K562 (cell line): ENCODE data around the gene LAMTOR5. TPM values are rescaled to one million over a fixed set of nuclear protein-coding genes. Genes with fewer than 3 reads are reported as not detected.
A peak's percentile ranks its signal among the peaks of the same experiment; 100 is the strongest.

Source experiments
- EP300 ChIP-seq: IDR thresholded peaks from 2 replicates; pipeline ENCODE4 v1.6.1; 2012; ENCODE audit warnings: low read length, improper control_type of control experiment
- JUNB ChIP-seq: fragments of 450-650 bp; formaldehyde crosslinking; conservative IDR thresholded peaks from 2 replicates; pipeline ENCODE4 v1.4.0; 2020; ENCODE audit warnings: mild to moderate bottlenecking
- L3MBTL2 ChIP-seq: fragments of 450-650 bp; IDR thresholded peaks from 2 replicates; pipeline ENCODE4 v1.6.1; 2016; ENCODE audit warnings: mild to moderate bottlenecking, moderate library complexity
- MYC ChIP-seq, 2 experiments: fragments of 250-450 bp in 1 of 2; sonication (Bioruptor Pico) in 1 of 2; IDR thresholded peaks; 2 replicates each; pipeline versions ENCODE4 v1.5.1 to v1.6.1; 2012 to 2021; ENCODE audit warnings: low read depth in 2 of 2, borderline replicate concordance in 1 of 2, improper control_type of control experiment in 1 of 2, low read length in 1 of 2, mild to moderate bottlenecking in 1 of 2, moderate library complexity in 1 of 2
- NELFE ChIP-seq: IDR thresholded peaks from 2 replicates; pipeline ENCODE4 v1.6.1; 2011; ENCODE audit warnings: mild to moderate bottlenecking; ENCODE audit not compliant: insufficient read depth, insufficient read length
- XRCC5 ChIP-seq: fragments of 200-400 bp; formaldehyde crosslinking; IDR thresholded peaks from 2 replicates; pipeline ENCODE4 v1.6.1; 2017; ENCODE audit warnings: low read depth, mild to moderate bottlenecking, low read length
- ZFP1 ChIP-seq: fragments of 450-650 bp; formaldehyde crosslinking; IDR thresholded peaks from 2 replicates; pipeline ENCODE4 v1.4.0; 2020; ENCODE audit warnings: mild to moderate bottlenecking, mixed read lengths
- ZNF695 ChIP-seq: fragments of 450-650 bp; formaldehyde crosslinking; IDR thresholded peaks from 2 replicates; pipeline ENCODE4 v1.4.0; 2020; ENCODE audit warnings: mild to moderate bottlenecking, moderate library complexity
- ZNF766 ChIP-seq: fragments of 200-800 bp; sonication (Bioruptor generic); conservative IDR thresholded peaks from 2 replicates; pipeline ENCODE4 v1.6.1; 2016; ENCODE audit warnings: missing genetic modification characterization, missing compliant biosample characterization
- polyA plus RNA-seq, 8 experiments: library from polyadenylated mRNA; depleted of rRNA in 4 of 8; stranded (reverse) in 5 of 8; unstranded in 3 of 8; fragments of >200 nt; fragmentation: Nextera tagmentation in 2 of 8; fragmentation: Illumina TruSeq in 1 of 8; extraction: Ambion mirVana in 2 of 8; extraction: Trizol in 1 of 8; gene quantifications; 2 replicates each; pipeline versions ENCODE4 v1.2.1 to v1.2.3, GENCODE V29; 2011 to 2014; ENCODE audit warnings: inconsistent platforms in 1 of 8, missing spikeins in 1 of 8
- total RNA-seq, 7 experiments: library from RNA; depleted of rRNA in 6 of 7; stranded (reverse); fragments of >200 nt in 6 of 7; fragmentation: Illumina TruSeq in 2 of 7; extraction: Trizol in 2 of 7; gene quantifications; 2 replicates each; pipeline versions ENCODE4 v1.2.1 to v1.2.3, GENCODE V29; 2011 to 2021; ENCODE audit warnings: low replicate concordance in 1 of 7
- TF ChIP-seq, protein P1 (sequence below): fragments of 450-650 bp; formaldehyde crosslinking; IDR thresholded peaks from 2 replicates; pipeline ENCODE4 v1.4.0; 2020; ENCODE audit warnings: mild to moderate bottlenecking, mixed read lengths
- TF ChIP-seq, protein P2 (sequence below): sonication (generic); formaldehyde crosslinking; IDR thresholded peaks from 2 replicates; pipeline ENCODE4 v1.8.0; 2022; ENCODE audit warnings: mild to moderate bottlenecking, missing genetic modification reagents
- TF ChIP-seq, protein P3 (sequence below): fragments of 250-450 bp; sonication (Bioruptor Pico); IDR thresholded peaks from 2 replicates; pipeline ENCODE4 v1.5.0; 2021; ENCODE audit warnings: mild to moderate bottlenecking, borderline replicate concordance
- TF ChIP-seq, protein P4 (sequence below): fragments of 250-450 bp; sonication (Bioruptor Pico); IDR thresholded peaks from 2 replicates; pipeline ENCODE4 v1.4.0; 2020
- TF ChIP-seq, protein P5 (sequence below): sonication (generic); formaldehyde crosslinking; IDR thresholded peaks from 2 replicates; pipeline ENCODE4 v1.4.0; 2020; ENCODE audit warnings: mild to moderate bottlenecking, missing genetic modification reagents
- TF ChIP-seq, protein P6 (sequence below), 2 experiments: fragments of 150-350 bp in 1 of 2; IDR thresholded peaks; 2 replicates each; pipeline ENCODE4 v1.6.1; 2012 to 2016; ENCODE audit warnings: low read depth in 2 of 2, low read length in 2 of 2, mild to moderate bottlenecking in 1 of 2, moderate library complexity in 1 of 2

Gene LAMTOR5
- total and polyA plus RNA-seq, 9 of the 15 experiments (the other 6 are each of a cell fraction or from before 2014, with no cell fraction given): 118 to 712 (median 241) TPM

DNA sequence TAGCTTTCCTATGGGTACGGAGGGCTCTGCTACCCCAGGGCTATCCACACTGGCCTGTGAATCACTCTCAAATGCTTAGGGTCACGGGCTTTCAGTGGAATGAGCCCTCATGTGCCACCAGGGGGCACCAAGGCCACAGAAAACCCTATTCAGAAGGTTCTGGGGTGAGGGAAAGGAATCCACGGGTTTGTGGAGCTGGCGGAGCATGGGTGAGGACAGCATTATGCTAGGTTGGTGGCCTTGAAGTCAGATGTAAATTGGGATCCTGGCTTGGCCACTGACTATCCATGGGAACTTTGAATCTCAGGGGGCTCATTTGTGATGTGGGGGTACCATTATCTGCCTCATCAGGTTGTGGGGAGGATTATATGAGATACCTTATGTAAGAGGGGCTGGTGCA lies 5.1 kb upstream of the LAMTOR5 start (continued):
- TF ChIP-seq, protein P1, sequence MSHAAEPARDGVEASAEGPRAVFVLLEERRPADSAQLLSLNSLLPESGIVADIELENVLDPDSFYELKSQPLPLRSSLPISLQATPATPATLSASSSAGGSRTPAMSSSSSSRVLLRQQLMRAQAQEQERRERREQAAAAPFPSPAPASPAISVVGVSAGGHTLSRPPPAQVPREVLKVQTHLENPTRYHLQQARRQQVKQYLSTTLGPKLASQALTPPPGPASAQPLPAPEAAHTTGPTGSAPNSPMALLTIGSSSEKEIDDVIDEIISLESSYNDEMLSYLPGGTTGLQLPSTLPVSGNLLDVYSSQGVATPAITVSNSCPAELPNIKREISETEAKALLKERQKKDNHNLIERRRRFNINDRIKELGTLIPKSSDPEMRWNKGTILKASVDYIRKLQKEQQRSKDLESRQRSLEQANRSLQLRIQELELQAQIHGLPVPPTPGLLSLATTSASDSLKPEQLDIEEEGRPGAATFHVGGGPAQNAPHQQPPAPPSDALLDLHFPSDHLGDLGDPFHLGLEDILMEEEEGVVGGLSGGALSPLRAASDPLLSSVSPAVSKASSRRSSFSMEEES: no peak
- TF ChIP-seq, protein P2, sequence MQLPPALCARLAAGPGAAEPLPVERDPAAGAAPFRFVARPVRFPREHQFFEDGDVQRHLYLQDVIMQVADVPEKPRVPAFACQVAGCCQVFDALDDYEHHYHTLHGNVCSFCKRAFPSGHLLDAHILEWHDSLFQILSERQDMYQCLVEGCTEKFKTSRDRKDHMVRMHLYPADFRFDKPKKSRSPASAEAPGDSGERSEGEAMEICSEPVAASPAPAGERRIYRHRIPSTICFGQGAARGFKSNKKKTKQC (CRISPR knock-in tag): no peak
- TF ChIP-seq XRCC5 (peak; percentile 95), NELFE (no peak), ZFP1 (CRISPR knock-in tag) (no peak), MYC (IDR thresholded peaks at IDR 0.05; ENCODE audit: low read depth, low read length) (peak; percentile 29; the same call in 1 of the 2 replicates), MYC (CRISPR knock-in tag; IDR thresholded peaks at IDR 0.05; ENCODE audit: borderline replicate concordance, low read depth) (no peak), ZNF695 (CRISPR knock-in tag) (no peak), EP300 (peak; percentile 21; the same call in 1 of the 2 replicates), L3MBTL2 (peak; percentile 80), JUNB (CRISPR knock-in tag) (no peak), ZNF766 (CRISPR knock-in tag) (peak; percentile 71)
- TF ChIP-seq, protein P3, sequence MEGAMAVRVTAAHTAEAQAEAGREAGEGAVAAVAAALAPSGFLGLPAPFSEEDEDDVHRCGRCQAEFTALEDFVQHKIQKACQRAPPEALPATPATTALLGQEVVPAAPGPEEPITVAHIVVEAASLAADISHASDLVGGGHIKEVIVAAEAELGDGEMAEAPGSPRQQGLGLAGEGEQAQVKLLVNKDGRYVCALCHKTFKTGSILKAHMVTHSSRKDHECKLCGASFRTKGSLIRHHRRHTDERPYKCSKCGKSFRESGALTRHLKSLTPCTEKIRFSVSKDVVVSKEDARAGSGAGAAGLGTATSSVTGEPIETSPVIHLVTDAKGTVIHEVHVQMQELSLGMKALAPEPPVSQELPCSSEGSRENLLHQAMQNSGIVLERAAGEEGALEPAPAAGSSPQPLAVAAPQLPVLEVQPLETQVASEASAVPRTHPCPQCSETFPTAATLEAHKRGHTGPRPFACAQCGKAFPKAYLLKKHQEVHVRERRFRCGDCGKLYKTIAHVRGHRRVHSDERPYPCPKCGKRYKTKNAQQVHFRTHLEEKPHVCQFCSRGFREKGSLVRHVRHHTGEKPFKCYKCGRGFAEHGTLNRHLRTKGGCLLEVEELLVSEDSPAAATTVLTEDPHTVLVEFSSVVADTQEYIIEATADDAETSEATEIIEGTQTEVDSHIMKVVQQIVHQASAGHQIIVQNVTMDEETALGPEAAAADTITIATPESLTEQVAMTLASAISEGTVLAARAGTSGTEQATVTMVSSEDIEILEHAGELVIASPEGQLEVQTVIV (CRISPR knock-in tag): no peak
- TF ChIP-seq, protein P4, sequence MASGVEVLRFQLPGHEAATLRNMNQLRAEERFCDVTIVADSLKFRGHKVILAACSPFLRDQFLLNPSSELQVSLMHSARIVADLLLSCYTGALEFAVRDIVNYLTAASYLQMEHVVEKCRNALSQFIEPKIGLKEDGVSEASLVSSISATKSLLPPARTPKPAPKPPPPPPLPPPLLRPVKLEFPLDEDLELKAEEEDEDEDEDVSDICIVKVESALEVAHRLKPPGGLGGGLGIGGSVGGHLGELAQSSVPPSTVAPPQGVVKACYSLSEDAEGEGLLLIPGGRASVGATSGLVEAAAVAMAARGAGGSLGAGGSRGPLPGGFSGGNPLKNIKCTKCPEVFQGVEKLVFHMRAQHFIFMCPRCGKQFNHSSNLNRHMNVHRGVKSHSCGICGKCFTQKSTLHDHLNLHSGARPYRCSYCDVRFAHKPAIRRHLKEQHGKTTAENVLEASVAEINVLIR (CRISPR knock-in tag): no peak
- TF ChIP-seq, protein P5, sequence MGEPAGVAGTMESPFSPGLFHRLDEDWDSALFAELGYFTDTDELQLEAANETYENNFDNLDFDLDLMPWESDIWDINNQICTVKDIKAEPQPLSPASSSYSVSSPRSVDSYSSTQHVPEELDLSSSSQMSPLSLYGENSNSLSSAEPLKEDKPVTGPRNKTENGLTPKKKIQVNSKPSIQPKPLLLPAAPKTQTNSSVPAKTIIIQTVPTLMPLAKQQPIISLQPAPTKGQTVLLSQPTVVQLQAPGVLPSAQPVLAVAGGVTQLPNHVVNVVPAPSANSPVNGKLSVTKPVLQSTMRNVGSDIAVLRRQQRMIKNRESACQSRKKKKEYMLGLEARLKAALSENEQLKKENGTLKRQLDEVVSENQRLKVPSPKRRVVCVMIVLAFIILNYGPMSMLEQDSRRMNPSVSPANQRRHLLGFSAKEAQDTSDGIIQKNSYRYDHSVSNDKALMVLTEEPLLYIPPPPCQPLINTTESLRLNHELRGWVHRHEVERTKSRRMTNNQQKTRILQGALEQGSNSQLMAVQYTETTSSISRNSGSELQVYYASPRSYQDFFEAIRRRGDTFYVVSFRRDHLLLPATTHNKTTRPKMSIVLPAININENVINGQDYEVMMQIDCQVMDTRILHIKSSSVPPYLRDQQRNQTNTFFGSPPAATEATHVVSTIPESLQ (CRISPR knock-in tag): no peak
- TF ChIP-seq, protein P6, sequence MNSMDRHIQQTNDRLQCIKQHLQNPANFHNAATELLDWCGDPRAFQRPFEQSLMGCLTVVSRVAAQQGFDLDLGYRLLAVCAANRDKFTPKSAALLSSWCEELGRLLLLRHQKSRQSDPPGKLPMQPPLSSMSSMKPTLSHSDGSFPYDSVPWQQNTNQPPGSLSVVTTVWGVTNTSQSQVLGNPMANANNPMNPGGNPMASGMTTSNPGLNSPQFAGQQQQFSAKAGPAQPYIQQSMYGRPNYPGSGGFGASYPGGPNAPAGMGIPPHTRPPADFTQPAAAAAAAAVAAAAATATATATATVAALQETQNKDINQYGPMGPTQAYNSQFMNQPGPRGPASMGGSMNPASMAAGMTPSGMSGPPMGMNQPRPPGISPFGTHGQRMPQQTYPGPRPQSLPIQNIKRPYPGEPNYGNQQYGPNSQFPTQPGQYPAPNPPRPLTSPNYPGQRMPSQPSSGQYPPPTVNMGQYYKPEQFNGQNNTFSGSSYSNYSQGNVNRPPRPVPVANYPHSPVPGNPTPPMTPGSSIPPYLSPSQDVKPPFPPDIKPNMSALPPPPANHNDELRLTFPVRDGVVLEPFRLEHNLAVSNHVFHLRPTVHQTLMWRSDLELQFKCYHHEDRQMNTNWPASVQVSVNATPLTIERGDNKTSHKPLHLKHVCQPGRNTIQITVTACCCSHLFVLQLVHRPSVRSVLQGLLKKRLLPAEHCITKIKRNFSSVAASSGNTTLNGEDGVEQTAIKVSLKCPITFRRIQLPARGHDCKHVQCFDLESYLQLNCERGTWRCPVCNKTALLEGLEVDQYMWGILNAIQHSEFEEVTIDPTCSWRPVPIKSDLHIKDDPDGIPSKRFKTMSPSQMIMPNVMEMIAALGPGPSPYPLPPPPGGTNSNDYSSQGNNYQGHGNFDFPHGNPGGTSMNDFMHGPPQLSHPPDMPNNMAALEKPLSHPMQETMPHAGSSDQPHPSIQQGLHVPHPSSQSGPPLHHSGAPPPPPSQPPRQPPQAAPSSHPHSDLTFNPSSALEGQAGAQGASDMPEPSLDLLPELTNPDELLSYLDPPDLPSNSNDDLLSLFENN (IDR thresholded peaks at IDR 0.05; ENCODE audit: low read depth in 2 of 2, low read length in 2 of 2): peak in 1 of 2 experiments; percentile 43; a peak in 1 of 4 replicates
